Epithelial cell of prostate (primary cell): ENCODE data around the gene SND1.

ENCODE experiments used
- DNase-seq: peaks from one replicate; pipeline ENCODE4 v3.0.0-alpha.2; 2011; ENCODE audit warnings: low read depth, low spot score
- H3K27ac ChIP-seq: fragments of 450-650 bp; 2 replicates; pipeline ENCODE4 v1.5.1; 2017; ENCODE audit warnings: mild to moderate bottlenecking

SND1 gene

GRCh38 chr7:128024151-128024550, 372.2 kb downstream of the SND1 start:
- no peak for DNase-seq
- no peak overlapping the region for H3K27ac ChIP-seq

GRCh38 chr7:128025380-128025779, 373.4 kb downstream of the SND1 start:
- no peak overlapping the region for H3K27ac ChIP-seq

GRCh38 chr7:128025819-128026218, 373.8 kb downstream of the SND1 start:
- DNase-seq: no peak
- H3K27ac ChIP-seq: no peak overlapping the region

More at GRCh38 chr7:128025380-128025779, 373.4 kb downstream of the SND1 start:
- no peak for DNase-seq

- no peak overlapping the region for H3K27ac ChIP-seq
- DNase-seq: no peak
Measured at GRCh38 chr7:128026551-128026950, 374.6 kb downstream of the SND1 start.

GRCh38 chr7:128027485-128027980, 375.5 kb downstream of the SND1 start:
- DNase-seq: no peak
- no peak overlapping the region for H3K27ac ChIP-seq

GRCh38 chr7:128029405-128029995, 377.5 kb downstream of the SND1 start:
- no peak for DNase-seq
- H3K27ac ChIP-seq: no peak overlapping the region

- H3K27ac ChIP-seq: no peak overlapping the region
- DNase-seq: no peak
Measured at GRCh38 chr7:128030263-128030653, 378.3 kb downstream of the SND1 start.

- DNase-seq: no peak
- H3K27ac ChIP-seq: no peak within 1 kb of the TSS
Measured at GRCh38 chr7:128030654-128031611, 378.9 kb downstream of the SND1 start, which contains the start of gene LRRC4. TSS of gene LRRC4 (minus strand) at chr7:128031437. CDS start at chr7:128030640, 797 bp downstream.

GRCh38 chr7:128031901-128032604, 380.1 kb downstream of the SND1 start:
- H3K27ac ChIP-seq: no peak overlapping the region
- DNase-seq: peak; percentile 68

GRCh38 chr7:128032605-128033235, 380.7 kb downstream of the SND1 start:
- DNase-seq: no peak
- H3K27ac ChIP-seq: no peak overlapping the region

GRCh38 chr7:128033246-128033645, 381.3 kb downstream of the SND1 start:
- no peak for DNase-seq
- no peak overlapping the region for H3K27ac ChIP-seq

GRCh38 chr7:128034825-128035224, 382.8 kb downstream of the SND1 start:
- no peak overlapping the region for H3K27ac ChIP-seq
- no peak for DNase-seq

- DNase-seq: no peak
Measured at GRCh38 chr7:128035712-128036111, 383.7 kb downstream of the SND1 start.

GRCh38 chr7:128036226-128036940, 384.4 kb downstream of the SND1 start:
- no peak for DNase-seq
- no peak overlapping the region for H3K27ac ChIP-seq

More at GRCh38 chr7:128035712-128036111, 383.7 kb downstream of the SND1 start:
- H3K27ac ChIP-seq: no peak overlapping the region

GRCh38 chr7:128037081-128037480, 385.1 kb downstream of the SND1 start:
- no peak overlapping the region for H3K27ac ChIP-seq
- DNase-seq: no peak

- no peak overlapping the region for H3K27ac ChIP-seq
- no peak for DNase-seq
Measured at GRCh38 chr7:128037880-128038619, 386.1 kb downstream of the SND1 start.

- DNase-seq: no peak
- H3K27ac ChIP-seq: no peak overlapping the region
Measured at GRCh38 chr7:128039544-128039953, 387.6 kb downstream of the SND1 start.

- DNase-seq: no peak
Measured at GRCh38 chr7:128040205-128040604, 388.2 kb downstream of the SND1 start.

GRCh38 chr7:128041203-128041602, 389.2 kb downstream of the SND1 start:
- no peak overlapping the region for H3K27ac ChIP-seq
- no peak for DNase-seq

More at GRCh38 chr7:128040205-128040604, 388.2 kb downstream of the SND1 start:
- H3K27ac ChIP-seq: no peak overlapping the region
